Measurements from ENCODE around the gene HS2ST1. TPM values are rescaled to one million over a fixed set of nuclear protein-coding genes. Genes with fewer than 3 reads are reported as not detected.

The HS2ST1 gene
- polyA plus RNA-seq, 1 donor, result 32.2 TPM

DNA sequence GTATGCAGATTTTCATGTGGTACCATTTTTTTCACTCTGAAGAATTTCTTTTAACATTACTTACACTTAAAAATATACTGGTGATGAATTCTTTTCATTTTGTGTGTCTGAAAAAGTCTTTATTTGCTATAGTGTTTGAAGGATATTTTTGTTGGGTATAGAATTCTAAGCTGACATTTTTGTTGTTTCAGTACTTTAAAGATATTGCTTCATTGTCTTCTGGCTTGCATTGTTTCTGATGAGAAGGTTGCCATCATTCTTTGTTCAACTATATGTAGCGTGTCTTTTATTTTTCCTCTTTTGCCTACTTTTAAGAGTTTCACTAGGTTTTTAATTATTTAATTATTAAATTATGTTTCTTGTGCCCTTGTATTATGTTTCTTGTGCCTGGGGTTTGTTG lies 8.0 kb downstream of the HS2ST1 start:
- no peak overlapping the region for H3K27ac ChIP-seq (ENCODE audit: low read length)
- no peak overlapping the region for H3K4me3 ChIP-seq (ENCODE audit: low read length)
- H3K36me3 ChIP-seq (ENCODE audit: control insufficient read depth, insufficient read depth, low read length), result no peaks in the 10 kb centered on the region
- peaks cover 24% of the 10 kb centered on the region for H3K9me3 ChIP-seq (ENCODE audit: control insufficient read depth, low read depth, low read length)
- H3K4me1 ChIP-seq (ENCODE audit: control insufficient read depth, insufficient read depth, low read length), result peaks cover 2% of the 10 kb centered on the region
- 100% methylated on average over 1 of the region's 1 CpG for WGBS (ENCODE audit: insufficient coverage, low lambda C conversion rate)
- no peak for DNase-seq
- H3K27me3 ChIP-seq (ENCODE audit: control insufficient read depth, insufficient read depth, low read length), result no peaks in the 10 kb centered on the region

DNA sequence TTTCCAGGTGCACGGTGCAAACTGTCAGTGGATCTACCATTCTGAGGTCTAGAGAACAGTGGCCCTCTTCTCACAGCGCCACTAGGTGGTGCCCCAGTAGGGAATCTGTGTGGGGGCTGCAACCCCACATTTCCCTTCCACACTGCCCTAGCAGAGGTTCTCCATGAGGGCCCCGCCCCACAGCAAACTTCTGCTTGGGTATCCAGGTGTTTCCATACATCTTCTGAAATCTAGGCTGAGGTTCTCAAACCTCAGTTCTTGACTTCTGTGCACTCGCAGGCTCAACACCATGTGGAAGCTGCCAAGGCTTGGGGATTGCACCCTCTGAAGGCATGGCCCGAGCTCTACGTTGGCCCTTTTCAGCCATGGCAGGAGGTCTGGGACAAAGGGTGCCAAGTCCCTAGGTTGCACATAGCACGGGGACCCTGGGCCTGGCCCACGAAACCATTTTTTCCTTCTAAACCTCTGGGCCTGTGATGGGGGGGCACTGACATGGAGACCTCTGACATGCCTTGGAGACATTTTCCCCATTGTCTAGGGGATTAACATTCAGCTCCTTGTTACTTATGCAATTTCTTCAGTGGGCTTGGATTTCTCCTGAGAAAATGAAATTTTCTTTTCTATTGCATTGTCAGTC lies 10.0 kb downstream of the HS2ST1 start:
- no peaks in the 10 kb centered on the region for H3K27me3 ChIP-seq (ENCODE audit: control insufficient read depth, insufficient read depth, low read length)
- H3K4me3 ChIP-seq (ENCODE audit: low read length), result no peak overlapping the region
- WGBS (ENCODE audit: insufficient coverage, low lambda C conversion rate), result no CpG with 5 or more reads among the region's 8 CpGs
- H3K27ac ChIP-seq (ENCODE audit: low read length), result no peak overlapping the region
- no peak for DNase-seq
- no peaks in the 10 kb centered on the region for H3K36me3 ChIP-seq (ENCODE audit: control insufficient read depth, insufficient read depth, low read length)
- H3K4me1 ChIP-seq (ENCODE audit: control insufficient read depth, insufficient read depth, low read length), result peaks cover 7% of the 10 kb centered on the region
- H3K9me3 ChIP-seq (ENCODE audit: control insufficient read depth, low read depth, low read length), result peaks cover 24% of the 10 kb centered on the region

DNA sequence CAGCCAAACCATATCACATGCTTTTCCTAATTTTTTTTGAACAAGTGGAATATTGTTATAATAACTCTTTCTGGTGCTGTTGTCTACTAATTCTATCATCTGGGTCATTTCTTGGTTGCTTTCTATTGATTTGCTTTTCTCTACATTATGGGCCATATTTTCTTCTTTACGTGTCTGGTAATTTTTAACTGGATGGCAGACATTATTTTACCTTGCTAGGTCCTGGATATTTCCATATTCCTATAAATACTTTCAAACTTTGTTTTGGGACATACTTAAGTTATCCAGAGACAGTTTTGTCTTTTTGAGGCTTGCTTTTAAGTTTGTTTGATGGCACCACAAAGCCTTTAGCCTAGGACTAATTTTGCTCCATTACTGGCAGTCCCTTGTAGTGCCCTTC lies 11.3 kb downstream of the HS2ST1 start:
- Histone ChIP-seq H3K27me3 (ENCODE audit: control insufficient read depth, insufficient read depth, low read length) (no peaks in the 10 kb centered on the region), H3K4me1 (ENCODE audit: control insufficient read depth, insufficient read depth, low read length) (peaks cover 7% of the 10 kb centered on the region), H3K4me3 (ENCODE audit: low read length) (no peak overlapping the region), H3K36me3 (ENCODE audit: control insufficient read depth, insufficient read depth, low read length) (no peaks in the 10 kb centered on the region), H3K27ac (ENCODE audit: low read length) (no peak overlapping the region), H3K9me3 (ENCODE audit: control insufficient read depth, low read depth, low read length) (peaks cover 24% of the 10 kb centered on the region)
- WGBS (ENCODE audit: insufficient coverage, low lambda C conversion rate), result 88% methylated on average over 1 of the region's 1 CpG
- DNase-seq, result no peak

DNA sequence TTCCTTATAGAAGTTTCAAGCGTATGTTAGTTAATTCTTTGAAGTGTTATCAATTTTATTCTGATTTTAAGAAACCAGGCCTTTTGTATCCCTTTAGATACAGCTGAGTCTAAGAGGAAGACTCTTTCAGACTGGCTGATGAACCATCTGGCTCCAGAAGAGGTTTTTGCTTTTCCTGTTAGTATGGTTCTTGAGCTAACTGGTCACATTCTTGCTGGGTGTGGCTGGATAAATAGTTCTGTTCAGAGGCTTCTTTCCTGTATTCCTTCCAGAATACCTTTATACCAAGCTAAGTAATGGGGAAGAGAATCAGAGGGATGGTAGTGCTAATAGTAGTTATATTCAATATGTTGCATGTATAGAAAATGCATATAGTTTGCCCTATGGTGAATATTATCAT lies 12.4 kb downstream of the HS2ST1 start:
- H3K4me3 ChIP-seq (ENCODE audit: low read length), result no peak overlapping the region
- peak overlapping the region; percentile 1 for H3K27ac ChIP-seq (ENCODE audit: low read length)
- no peaks in the 10 kb centered on the region for H3K27me3 ChIP-seq (ENCODE audit: control insufficient read depth, insufficient read depth, low read length)
- peaks cover 24% of the 10 kb centered on the region for H3K9me3 ChIP-seq (ENCODE audit: control insufficient read depth, low read depth, low read length)
- peak in 1 of 2 donors; percentile 32 for DNase-seq
- WGBS (ENCODE audit: insufficient coverage, low lambda C conversion rate), result no CpG with 5 or more reads among the region's 1 CpG
- H3K36me3 ChIP-seq (ENCODE audit: control insufficient read depth, insufficient read depth, low read length), result no peaks in the 10 kb centered on the region
- H3K4me1 ChIP-seq (ENCODE audit: control insufficient read depth, insufficient read depth, low read length), result peaks cover 7% of the 10 kb centered on the region

DNA sequence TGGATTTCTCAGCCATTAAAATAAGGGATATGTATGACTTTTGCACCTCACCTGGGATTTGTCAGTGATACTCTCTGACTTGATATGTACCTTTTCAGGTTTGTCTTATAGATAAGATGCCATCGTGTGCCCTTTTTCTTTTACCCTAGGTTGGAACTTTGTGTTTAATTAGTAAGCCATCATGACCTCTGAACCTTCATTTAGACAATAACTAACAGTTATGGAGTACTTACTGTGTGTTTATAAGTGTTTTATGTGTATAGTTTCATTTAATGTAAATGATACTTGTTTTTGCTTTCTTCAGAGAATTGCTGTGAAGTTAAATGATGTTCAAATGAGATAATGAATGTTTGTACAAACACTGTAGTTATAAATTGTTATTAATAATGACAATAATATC lies 14.4 kb downstream of the HS2ST1 start:
- no peak overlapping the region for H3K4me3 ChIP-seq (ENCODE audit: low read length)
- DNase-seq, result peak in 1 of 2 donors; percentile 28

DNA sequence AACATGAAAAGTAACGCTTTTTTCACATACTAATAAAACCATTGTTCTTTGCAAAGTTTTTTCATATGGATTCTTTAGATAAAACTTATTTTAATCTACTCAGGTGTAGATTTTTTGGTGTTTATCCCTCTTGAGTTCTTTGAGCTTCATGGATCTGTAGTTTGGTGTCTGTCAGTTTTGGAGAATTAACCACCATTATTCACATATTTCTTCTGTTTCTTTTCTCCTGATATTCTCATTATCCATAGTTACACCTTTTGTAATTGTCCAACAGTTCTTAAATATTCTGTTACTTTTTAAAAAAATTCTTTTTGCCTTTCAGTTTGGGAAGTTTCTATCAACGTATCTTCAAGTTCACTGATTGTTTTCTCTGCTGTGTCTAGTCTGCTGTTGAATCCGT lies 18.6 kb downstream of the HS2ST1 start:
- Histone ChIP-seq H3K36me3 (ENCODE audit: control insufficient read depth, insufficient read depth, low read length) (no peaks in the 10 kb centered on the region), H3K27ac (ENCODE audit: low read length) (peak overlapping the region; percentile 76), H3K4me3 (ENCODE audit: low read length) (no peak overlapping the region), H3K4me1 (ENCODE audit: control insufficient read depth, insufficient read depth, low read length) (peaks cover 18% of the 10 kb centered on the region), H3K27me3 (ENCODE audit: control insufficient read depth, insufficient read depth, low read length) (no peaks in the 10 kb centered on the region), H3K9me3 (ENCODE audit: control insufficient read depth, low read depth, low read length) (no peaks in the 10 kb centered on the region)
- 100% methylated on average over 3 of the region's 3 CpGs for WGBS (ENCODE audit: insufficient coverage, low lambda C conversion rate)
- DNase-seq, result no peak

More for the DNA sequence above, 14.4 kb downstream of the HS2ST1 start:
- Histone ChIP-seq H3K9me3 (ENCODE audit: control insufficient read depth, low read depth, low read length) (peaks cover 7% of the 10 kb centered on the region), H3K27me3 (ENCODE audit: control insufficient read depth, insufficient read depth, low read length) (no peaks in the 10 kb centered on the region), H3K36me3 (ENCODE audit: control insufficient read depth, insufficient read depth, low read length) (no peaks in the 10 kb centered on the region), H3K27ac (ENCODE audit: low read length) (peak overlapping the region; percentile 2), H3K4me1 (ENCODE audit: control insufficient read depth, insufficient read depth, low read length) (peaks cover 13% of the 10 kb centered on the region)
- WGBS (ENCODE audit: insufficient coverage, low lambda C conversion rate), result 20% methylated on average over 1 of the region's 1 CpG

DNA sequence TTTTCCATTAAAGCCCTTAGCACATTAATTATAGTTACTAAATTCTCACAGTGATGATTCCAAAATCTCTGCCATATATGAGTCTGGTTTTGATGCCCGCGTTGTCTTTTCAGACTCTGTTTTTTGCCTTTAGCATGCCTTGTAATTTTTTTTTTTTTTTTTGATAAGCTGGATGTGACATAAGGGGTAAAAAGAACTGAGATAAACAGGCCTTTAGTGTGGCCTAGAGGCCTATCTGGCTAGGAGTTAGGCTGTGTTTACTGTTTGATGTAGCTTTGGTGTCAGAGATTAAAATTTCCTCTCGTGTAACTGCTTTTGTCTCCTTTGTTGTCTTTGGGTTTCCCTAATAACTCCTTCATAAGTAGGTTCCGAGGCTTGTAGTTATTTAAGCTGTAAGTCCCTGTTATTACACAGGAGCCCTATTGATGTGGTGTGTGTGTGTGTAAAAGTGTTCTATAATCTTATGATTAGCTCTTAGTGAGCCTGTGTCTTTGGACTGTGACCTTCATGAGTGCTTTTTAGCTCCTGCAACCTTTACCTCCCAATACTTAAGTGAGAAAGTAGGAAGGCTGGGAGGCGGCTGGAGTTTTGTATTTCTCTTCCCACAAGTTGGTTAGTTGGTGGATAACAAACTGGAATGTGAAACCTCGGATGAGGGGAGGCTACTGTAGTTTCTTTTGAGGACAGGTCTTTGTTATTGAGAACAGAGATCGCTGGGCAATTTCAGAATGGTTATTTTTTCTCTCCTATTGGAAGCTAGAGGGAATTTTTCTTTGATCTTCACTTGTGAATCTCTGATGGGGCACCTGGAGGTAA lies 19.3 kb downstream of the HS2ST1 start:
- Histone ChIP-seq H3K27me3 (ENCODE audit: control insufficient read depth, insufficient read depth, low read length) (no peaks in the 10 kb centered on the region), H3K4me3 (ENCODE audit: low read length) (no peak overlapping the region), H3K4me1 (ENCODE audit: control insufficient read depth, insufficient read depth, low read length) (peaks cover 13% of the 10 kb centered on the region), H3K27ac (ENCODE audit: low read length) (peak overlapping the region; percentile 76), H3K36me3 (ENCODE audit: control insufficient read depth, insufficient read depth, low read length) (no peaks in the 10 kb centered on the region), H3K9me3 (ENCODE audit: control insufficient read depth, low read depth, low read length) (no peaks in the 10 kb centered on the region)
- no CpG with 5 or more reads among the region's 7 CpGs for WGBS (ENCODE audit: insufficient coverage, low lambda C conversion rate)
- peak; percentile 37 to 80 for DNase-seq

DNA sequence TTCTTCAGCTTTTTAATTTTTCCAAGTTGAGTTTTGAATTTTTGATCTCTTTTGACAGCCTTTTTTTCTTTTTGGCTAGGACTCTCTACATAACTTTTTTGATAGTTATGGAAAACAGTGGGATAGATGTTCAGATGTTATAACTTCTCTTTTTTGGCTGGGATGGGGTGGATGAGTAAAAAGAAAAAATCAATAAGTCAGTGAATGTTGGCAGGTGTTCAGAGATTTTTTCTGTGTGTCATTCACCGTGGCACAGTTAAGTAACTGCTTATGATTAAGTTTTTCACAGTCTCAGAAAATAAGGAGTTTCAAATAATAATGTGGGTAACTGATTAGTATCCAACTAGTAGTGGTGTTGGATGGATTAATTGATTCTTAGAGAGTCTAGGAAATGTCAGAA lies 24.0 kb downstream of the HS2ST1 start:
- H3K4me3 ChIP-seq (ENCODE audit: low read length), result no peak overlapping the region
- DNase-seq, result no peak
- no peak overlapping the region for H3K27ac ChIP-seq (ENCODE audit: low read length)
- H3K9me3 ChIP-seq (ENCODE audit: control insufficient read depth, low read depth, low read length), result no peaks in the 10 kb centered on the region
- no CpG with 5 or more reads among the region's 1 CpG for WGBS (ENCODE audit: insufficient coverage, low lambda C conversion rate)
- H3K27me3 ChIP-seq (ENCODE audit: control insufficient read depth, insufficient read depth, low read length), result no peaks in the 10 kb centered on the region
- peaks cover 11% of the 10 kb centered on the region for H3K4me1 ChIP-seq (ENCODE audit: control insufficient read depth, insufficient read depth, low read length)
- H3K36me3 ChIP-seq (ENCODE audit: control insufficient read depth, insufficient read depth, low read length), result no peaks in the 10 kb centered on the region

DNA sequence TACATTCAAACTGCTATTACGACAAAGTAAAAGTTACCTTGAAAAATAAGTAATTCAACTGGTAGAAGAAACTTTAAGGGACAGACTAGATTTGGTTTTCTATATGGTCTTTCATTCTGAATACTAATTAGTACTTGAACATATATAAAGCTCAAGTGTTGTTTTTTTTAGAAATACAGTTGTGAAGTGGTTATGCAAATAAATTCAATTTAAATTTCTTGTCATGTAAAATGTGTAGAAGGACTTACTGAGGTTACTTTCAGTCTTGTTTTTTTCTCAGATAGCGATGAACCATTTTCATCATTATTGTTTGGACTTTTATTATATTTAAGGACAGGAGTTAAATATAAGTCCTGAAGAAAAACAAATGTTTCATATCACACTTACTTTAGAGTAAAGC lies 24.4 kb downstream of the HS2ST1 start:
- WGBS (ENCODE audit: insufficient coverage, low lambda C conversion rate), result 100% methylated on average over 2 of the region's 2 CpGs
- Histone ChIP-seq H3K4me1 (ENCODE audit: control insufficient read depth, insufficient read depth, low read length) (peaks cover 7% of the 10 kb centered on the region), H3K36me3 (ENCODE audit: control insufficient read depth, insufficient read depth, low read length) (no peaks in the 10 kb centered on the region), H3K27ac (ENCODE audit: low read length) (no peak overlapping the region), H3K9me3 (ENCODE audit: control insufficient read depth, low read depth, low read length) (no peaks in the 10 kb centered on the region), H3K27me3 (ENCODE audit: control insufficient read depth, insufficient read depth, low read length) (no peaks in the 10 kb centered on the region), H3K4me3 (ENCODE audit: low read length) (no peak overlapping the region)
- DNase-seq, result no peak

DNA sequence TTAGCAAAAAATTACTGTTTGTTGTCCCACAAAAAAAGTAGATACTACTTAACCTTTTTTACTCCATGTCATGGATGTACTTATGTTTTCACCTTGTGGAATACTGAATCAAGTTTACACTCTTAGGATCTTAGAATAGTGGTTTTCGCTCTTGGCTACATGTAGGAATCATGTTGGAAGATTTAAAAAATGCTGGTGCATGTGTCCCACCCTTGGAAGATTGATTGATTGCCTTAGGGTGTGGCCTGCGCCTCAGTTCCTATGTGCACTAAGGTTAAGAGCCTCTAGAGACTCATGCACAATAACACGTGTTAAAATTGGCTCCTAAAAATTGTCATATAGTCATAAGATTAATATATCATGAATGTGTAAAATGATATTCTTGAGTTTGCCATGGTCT lies 25.0 kb downstream of the HS2ST1 start:
- 80% methylated on average over 1 of the region's 3 CpGs for WGBS (ENCODE audit: insufficient coverage, low lambda C conversion rate)
- no peak overlapping the region for H3K27ac ChIP-seq (ENCODE audit: low read length)
- DNase-seq, result no peak
- no peaks in the 10 kb centered on the region for H3K9me3 ChIP-seq (ENCODE audit: control insufficient read depth, low read depth, low read length)
- no peaks in the 10 kb centered on the region for H3K36me3 ChIP-seq (ENCODE audit: control insufficient read depth, insufficient read depth, low read length)
- H3K4me3 ChIP-seq (ENCODE audit: low read length), result no peak overlapping the region
- peaks cover 1% of the 10 kb centered on the region for H3K4me1 ChIP-seq (ENCODE audit: control insufficient read depth, insufficient read depth, low read length)
- H3K27me3 ChIP-seq (ENCODE audit: control insufficient read depth, insufficient read depth, low read length), result no peaks in the 10 kb centered on the region

Data from large intestine (tissue), 3 donors.